SK-N-SH (cell line): ENCODE measurements around the gene PDE9A.

ENCODE experiments used
- CTCF ChIP-seq: fragments of 200-600 bp; sonication (generic); IDR thresholded peaks from 2 replicates; pipeline ENCODE4 v1.6.1; 2017; ENCODE audit warnings: antibody characterized with exemption, mild to moderate bottlenecking, moderate library complexity
- ELF1 ChIP-seq: IDR thresholded peaks from 2 replicates; pipeline ENCODE4 v1.4.0; 2012
- GABPA ChIP-seq: IDR thresholded peaks from 2 replicates; pipeline ENCODE4 v1.4.0; 2012; ENCODE audit warnings: low read depth, mild to moderate bottlenecking
- MAX ChIP-seq: IDR thresholded peaks from 2 replicates; pipeline ENCODE4 v1.4.0; 2012; ENCODE audit warnings: low read depth
- NFIC ChIP-seq: IDR thresholded peaks from 2 replicates; pipeline ENCODE4 v1.4.0; 2012; ENCODE audit warnings: borderline replicate concordance
- NRF1 ChIP-seq: IDR thresholded peaks from 2 replicates; pipeline ENCODE4 v1.6.1; 2012; ENCODE audit warnings: low read depth, mild to moderate bottlenecking, low read length
- POLR2AphosphoS5 ChIP-seq: IDR thresholded peaks from 2 replicates; pipeline ENCODE4 v1.6.1; 2012; ENCODE audit warnings: low read depth, low read length
- REST ChIP-seq: IDR thresholded peaks from 2 replicates; pipeline ENCODE4 v1.6.1; 2012; ENCODE audit warnings: mild to moderate bottlenecking, low read depth, low read length, moderate library complexity
- USF2 ChIP-seq: fragments of 150-350 bp; IDR thresholded peaks from 2 replicates; pipeline ENCODE4 v1.6.1; 2017; ENCODE audit warnings: antibody characterized with exemption, low read length, low read depth, borderline replicate concordance

- no peak for TF ChIP-seq CTCF
- TF ChIP-seq POLR2AphosphoS5: no peak
- TF ChIP-seq MAX: no peak
- no peak for TF ChIP-seq NFIC
- no peak for TF ChIP-seq NRF1
- no peak for TF ChIP-seq USF2
- no peak for TF ChIP-seq GABPA
- no peak for TF ChIP-seq REST
- no peak for TF ChIP-seq ELF1
These were observed 146.1 kb downstream of the PDE9A start for GRCh38 chr21:42799516-42799915.
